GM18517 (cell line): ENCODE data around the gene PEX7.
"Not testable (repeated sequence)": the region's sequence is repeated elsewhere in the genome, so short reads cannot be mapped to it uniquely, and the experiment has no call there.

Experiments used
- ATAC-seq: cut with Tn5 transposase; IDR thresholded peaks from one replicate; pipeline ENCODE4 v1.9.1; 2021; ENCODE audit warnings: mild to moderate bottlenecking, moderate library complexity; ENCODE audit not compliant: unreplicated experiment

Gene PEX7

DNA sequence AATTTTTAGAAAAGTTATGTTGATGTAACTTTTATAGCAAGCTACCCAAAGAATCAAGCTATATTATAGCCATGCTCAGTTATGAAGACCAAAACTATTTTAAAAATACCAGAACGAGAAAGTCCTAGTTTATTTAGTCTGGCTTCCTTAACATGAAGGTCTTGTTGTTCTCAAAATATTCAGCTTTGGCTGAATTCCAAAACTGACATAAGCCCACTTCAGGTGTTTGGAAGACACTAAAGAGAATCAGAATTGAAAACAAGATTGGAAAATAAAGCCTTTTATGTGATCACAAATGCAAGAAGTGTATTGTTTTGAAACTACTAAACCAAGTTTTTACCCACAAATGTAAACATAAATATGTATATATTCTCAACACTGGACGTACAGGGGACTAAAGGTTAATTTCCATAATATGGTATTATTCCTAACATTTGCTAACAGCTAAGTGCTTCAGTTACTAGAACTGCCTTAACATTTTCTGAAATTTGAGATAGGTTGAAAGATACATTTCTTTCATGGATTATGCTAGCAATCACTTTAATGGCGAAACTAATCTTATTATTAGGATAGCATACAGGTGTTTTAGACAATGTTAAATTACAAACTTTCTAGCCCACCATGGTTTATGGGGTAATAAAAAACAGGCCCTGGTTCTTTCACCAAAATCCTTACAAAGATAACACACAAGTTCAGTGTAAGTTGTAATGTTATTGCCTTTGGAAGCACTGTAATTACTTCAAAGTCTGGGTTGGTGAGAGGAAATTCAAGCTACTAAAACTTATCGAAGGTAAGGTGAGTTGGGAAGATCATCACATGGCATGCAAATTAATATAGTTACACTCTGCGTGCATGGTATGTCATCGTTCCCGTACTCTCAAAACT lies 31.7 kb upstream of the PEX7 start:
- no peak for ATAC-seq

DNA sequence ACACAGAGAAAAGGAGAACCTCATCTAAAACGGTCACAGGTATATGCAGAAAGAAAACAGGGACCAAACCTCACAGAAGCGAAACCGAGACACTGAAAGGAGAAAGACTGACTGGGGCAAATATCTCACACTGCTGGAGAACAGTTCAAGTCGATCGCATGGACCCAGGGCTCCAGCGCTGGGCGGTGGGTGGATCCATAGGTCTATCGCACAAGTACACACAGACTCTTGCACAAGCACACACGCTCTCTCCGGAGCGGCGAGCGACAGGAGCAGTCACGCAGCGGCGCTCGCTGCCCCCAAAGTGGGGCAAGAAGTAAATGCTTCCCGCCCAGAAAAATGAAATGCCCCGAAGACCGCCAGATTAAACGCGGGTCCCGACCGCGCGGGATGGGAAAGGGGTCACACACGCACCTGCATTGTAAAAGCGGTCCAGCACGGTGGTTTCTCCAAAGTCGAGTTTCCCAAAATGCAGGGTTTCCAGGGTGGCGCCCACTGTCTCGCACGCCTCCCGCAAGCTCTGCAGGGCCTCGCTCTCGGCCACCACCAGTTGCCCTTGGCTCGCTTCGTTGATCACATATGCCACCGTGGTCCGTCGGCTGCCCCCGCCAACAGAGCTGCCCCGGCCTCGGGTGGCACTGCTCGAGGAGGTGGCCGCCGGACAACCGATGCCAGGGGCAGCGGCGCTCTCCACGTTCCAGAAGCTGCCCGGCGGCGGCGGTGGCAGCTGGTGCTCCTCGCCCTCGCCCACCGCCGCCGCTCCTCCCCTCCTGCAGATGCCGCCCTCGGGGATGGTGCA lies 30.9 kb upstream of the PEX7 start:
- ATAC-seq: peak; percentile 44

DNA sequence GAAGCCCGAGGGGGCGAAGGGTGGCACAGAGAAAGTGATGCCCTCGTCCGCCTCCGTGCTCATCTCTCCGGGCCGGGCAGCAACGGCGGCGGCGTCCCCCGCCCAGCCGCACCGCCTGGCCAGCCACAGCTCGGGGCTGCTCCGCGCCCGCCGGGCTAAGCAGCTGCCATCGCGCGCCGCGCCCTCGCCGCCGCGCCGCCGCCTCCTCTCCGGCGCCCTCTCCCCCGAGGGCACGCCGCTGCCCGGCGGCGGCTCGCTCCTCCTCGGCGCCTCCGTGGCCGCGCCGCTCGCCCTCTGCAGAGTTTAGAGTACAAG lies 30.3 kb upstream of the PEX7 start:
- peak; percentile 17 for ATAC-seq

DNA sequence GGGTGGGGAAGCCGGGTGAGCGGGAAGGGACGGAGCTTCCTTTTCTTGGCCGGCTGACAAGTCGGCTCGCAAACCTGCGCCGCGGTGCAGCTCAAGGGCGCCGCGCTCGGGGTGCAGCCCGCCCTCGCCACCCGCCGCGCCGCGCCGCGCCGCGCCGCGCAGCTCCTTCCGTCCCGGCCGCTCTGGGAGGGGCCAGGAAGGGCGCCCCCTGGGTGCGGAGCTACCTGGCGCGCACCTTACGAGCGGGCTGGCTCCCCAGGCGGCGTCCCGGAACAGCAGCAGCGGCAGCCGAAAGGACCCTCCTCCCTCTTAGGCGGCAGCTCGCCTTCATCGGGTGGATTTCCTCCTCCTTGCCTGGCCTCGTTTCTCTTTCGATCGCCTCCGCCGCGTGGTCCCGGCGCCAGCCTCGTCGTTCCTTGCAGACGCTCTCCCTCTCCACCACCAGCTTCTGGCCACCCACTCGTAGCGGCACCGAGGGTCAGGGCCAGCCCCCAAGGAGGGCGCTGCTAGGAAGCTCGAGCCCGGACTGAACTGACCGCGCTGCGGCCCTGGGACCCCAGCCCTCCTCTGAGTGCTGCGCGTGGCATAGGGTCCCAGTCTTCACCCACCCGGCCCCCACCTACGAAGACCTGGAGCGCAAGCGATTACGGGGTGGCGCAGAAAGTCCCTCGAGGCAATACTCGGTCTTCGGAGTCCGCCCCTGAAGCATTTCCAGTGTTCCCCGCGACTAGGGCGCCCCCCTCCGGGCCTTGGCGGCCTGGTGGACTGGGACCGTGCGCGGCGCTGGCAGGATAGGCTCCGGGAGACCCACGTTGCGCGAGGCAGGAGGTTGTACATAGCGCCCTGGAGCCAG lies 29.8 kb upstream of the PEX7 start, which contains the start of gene MAP3K5:
TSS of gene MAP3K5 (minus strand) at position 68 of the 853 bp plus-strand sequence. CDS start 320 bp downstream, outside the sequence.
- peak; percentile 49 for ATAC-seq

DNA sequence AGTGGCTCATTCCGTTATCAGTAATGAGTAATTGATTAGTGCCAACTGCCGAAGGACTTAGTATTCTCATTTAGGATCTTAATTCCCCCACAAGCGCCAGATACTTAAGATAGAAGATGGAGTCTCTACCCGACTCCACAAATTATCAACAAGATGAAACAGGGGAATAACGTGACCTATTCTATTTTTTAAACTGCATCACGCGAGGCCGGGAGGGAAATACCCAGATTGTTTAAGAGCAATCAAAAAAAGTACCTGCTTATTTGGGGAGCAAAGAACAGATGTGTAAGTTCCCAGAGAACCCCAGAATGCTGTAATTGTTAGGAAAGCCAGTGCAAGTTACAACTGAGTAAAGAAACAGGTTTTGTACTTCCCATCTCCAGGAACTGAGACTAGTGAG lies 29.0 kb upstream of the PEX7 start:
- ATAC-seq: no peak

DNA sequence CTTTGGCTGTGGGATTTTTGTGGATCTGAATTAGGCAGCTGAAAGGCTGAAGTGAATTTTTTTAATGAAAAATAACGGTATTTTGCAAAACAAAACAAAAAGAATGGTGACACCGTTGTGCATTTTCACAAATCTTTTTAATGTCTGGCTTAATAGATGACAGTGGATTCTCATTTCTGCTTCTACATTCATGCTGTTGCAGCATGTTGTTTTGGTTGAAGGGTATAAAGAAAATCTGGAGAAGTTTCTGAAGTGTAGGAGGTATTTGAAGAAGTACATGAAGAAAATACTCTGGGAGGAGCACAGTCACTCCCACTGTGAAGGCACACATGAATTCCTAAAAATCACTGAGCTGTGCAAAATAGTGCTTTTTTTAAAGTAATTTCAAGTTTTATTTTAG lies 27.0 kb upstream of the PEX7 start:
- ATAC-seq: no peak

DNA sequence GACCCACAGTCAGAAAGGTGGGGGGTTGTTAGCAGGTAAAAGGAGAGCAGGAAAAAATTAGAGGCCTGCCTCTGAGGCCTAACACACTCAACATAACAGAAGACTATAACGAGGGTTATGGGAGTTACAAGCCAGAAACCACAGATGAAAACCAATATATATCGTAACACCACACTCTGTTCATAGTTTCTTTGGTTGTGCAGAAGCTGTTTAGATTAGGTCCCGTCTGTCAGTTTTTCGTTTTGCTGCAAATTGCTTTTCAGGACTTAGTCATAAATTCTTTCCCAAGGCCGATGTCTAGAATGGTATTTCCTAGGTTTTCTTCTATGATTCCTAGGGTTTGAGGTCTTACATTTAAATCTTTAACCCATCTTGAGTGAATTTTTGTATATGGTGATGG lies 26.4 kb upstream of the PEX7 start:
- no peak for ATAC-seq

DNA sequence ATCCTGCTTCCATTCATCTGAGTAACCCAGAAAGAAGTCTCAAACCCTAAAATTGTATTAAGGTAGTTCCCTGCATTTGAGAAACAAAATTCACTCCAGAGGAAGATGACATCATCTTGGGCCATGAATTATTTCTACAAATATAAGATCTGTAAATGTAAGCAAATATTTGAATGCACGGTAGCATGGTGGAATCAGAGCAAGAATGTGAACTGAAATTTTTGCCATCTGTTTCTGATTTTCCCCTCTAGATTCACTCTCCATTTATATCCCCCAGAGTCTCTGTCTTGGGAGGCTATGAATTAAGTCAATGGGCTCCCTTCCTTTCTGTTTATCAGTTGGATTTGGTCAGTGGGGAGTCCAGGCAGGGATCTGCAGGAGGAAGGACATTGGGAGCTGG lies 24.3 kb upstream of the PEX7 start:
- no peak for ATAC-seq

DNA sequence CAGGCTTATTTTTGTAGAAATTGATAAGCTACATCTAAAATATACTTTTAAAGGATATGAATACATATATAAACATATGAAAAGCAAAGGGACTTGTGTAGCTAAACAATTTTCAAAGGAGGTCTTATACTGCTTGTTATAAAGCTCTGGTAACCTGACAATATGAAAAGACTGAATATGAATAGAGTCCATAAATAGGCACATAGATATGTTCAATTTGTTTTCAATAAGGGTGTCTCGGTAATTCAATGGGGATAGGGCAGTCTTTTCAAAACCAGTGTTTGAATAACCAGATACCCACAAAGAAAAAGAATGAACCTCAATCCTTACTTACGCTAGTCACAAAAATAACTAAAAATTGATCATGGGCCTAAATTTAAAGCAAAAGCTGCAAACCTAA lies 20.8 kb upstream of the PEX7 start:
- no peak for ATAC-seq

DNA sequence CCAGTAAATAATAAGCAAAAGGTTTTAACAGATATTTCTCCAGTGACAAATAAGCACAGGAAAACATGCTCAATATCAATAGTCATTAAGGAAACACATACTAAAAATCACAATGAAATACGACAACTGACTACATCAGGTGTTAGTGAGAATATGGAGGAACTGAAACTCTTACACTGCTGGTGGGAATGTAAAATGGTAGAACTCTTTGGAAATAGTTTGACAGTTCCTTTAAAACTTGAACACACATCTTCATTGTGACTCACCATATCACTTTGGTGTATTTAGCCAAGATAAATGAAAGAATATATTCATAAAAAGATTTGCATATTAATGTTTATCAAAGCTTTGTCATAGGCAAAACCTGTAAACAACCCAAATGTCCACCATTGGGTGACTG lies 18.8 kb upstream of the PEX7 start:
- no peak for ATAC-seq

DNA sequence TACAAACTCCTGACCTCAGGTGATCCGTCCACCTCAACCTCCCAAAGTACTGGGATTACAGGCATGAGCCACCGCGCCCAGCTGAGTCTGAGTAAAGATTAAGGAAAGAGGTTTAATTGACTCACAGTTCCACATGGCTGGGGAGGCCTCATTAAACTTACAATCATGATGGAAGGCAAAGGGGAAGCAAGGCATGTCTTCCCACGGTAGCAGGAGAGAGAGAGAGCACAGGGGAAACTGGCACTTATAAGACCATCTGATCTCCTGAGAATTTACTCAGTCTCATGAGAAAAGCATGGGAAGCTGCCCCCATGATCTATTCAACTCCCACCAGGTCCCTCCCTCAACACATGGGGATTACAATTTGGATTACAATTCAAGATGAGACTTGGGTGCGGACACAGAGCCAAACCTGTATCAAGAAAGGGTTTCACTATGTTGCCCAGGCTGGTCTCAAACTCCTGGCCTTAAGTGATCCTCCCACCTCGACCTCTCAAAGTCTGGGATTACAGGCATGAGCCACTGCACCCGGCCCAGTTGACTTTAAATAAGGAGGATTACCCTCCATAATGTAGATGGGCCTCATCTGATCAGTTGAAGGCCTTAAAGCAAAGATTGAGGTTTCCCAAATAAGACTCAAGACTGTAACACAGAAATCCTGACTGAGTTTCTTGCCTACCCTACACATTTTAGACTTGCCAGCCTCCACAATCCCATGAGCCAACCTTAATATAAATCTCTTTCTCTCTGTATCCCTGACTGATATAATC lies 13.1 kb upstream of the PEX7 start:
- ATAC-seq: no peak

DNA sequence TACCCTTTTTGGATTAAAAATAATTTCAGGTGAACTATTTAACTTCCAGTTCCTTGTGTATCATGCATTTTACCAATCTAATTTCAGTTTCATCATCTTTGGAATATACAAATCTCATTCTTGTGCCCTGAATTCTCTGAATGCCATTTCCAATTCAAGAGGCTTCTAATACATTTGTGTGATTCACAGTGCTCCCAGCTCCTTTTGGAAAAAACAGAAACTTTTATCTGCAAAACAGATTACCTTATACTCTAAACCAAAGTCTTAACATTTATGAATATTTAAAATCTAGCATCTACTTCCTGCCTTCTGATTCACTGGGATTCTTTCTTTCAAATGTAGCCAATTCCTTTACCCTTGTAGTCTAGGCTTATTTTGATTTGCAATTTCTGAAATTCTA lies 11.1 kb upstream of the PEX7 start:
- no peak for ATAC-seq

DNA sequence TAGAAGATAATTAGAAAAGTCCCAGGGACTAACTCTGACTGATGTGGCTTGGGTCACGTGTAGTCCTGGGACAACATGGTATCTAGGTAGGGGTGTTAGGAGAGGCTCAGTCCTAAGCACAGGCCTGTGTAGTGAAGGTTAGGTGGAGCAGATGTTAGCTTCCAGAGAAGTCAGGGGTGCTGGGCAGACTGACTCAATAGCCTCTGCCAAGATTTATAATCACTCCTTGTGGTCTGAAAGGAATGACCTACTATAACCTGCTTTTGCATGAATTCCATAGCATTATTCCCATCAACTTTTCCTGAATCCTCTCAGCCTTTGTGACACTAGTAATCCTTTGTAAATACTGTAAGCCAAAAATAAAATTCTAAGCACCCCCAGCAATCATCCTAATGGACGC lies 10.2 kb upstream of the PEX7 start:
- no peak for ATAC-seq

DNA sequence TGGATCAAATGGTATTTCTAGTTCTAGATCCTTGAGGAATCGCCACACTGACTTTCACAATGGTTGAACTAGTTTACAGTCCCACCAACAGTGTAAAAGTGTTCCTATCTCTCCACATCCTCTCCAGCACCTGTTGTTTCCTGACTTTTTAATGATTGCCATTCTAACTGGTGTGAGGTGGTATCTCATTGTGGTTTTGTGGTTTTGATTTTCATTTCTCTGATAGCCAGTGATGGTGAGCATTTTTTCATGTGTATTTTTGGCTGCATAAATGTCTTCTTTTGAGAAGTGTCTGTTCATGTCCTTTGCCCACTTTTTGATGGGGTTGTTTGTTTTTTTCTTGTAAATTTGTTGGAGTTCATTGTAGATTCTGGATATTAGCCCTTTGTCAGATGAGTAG lies 6.8 kb upstream of the PEX7 start:
- not testable (repeated sequence) for ATAC-seq

DNA sequence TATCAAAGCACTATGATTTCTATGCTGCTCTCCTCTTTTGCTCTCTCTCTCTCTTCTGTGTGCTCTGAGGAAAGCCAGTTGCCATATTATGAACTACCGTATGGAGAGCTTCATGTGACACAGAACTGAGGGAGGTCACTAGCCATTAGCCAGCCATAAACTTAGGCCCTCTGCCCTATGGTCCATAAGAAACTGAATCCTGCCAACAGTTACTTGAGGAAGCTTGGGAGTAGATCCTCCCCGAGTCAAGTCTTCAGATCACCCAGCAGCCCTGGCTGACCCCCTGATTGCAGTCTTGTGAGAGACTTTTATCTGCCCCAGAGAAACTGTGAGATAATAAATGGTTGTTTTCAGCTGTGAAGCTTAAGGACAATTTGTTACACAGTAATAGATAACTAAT lies 5.7 kb upstream of the PEX7 start:
- no peak for ATAC-seq

DNA sequence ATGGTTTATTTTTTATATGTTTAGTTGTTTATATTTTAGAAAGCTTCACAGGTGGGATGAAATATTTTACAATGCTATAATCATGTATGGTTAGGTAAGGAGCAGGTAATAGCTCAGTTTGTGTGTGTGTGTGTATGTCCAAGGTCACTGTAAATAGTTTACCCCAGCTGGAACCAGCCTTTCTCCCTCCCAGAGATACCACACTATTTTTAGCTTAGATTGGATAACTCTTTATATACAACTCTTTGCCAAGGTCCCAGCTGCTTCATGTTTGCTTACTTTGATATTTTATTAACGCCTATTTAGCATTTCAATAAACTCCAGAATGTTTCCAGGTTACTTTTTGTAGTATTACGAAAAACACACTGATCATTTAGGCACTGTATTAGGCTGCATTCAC lies 1.8 kb upstream of the PEX7 start:
- ATAC-seq: no peak

DNA sequence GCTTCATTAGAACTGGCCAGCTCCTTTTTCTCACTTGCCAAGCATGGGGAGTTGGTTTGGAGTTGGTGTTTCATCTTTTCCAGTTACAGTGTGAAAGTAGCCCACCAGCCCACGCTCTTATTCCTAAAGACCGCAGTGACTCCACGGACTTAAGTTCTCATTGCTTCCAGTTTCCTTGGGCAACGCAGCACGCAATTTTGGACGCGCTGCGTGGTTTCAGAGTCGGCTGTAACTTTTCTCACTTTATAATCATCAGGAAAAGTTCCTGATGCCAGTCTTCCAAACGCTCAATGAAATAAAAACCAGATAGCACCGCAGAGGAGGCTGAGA lies 381 bp upstream of the PEX7 start:
- peak; percentile 6 for ATAC-seq

DNA sequence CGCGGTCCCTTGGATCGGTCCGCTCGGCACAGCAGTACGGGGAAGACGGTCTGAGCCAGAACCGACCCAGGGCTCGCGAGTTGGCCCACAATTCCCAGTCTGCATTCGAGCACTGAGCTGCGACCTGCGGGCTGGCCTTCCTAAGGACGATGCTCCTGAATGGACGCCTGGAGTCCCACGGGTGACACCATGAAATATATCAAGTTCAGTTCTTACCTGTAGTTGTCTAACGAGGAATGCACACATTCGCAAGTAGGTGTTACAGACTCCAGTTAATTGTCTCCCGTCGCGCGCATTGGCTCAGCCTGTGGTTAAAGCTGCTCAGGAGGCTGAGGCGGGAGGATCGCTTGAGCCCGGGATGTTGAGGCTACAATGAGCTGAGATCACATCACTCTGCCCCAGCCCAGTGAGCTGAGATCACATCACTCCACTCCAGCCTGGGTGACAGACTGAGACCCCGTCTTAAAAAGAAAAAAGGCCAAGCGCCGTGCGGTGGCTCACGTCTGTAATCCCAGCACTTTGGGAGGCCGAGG lies 802 bp downstream of the PEX7 start:
- ATAC-seq: no peak

DNA sequence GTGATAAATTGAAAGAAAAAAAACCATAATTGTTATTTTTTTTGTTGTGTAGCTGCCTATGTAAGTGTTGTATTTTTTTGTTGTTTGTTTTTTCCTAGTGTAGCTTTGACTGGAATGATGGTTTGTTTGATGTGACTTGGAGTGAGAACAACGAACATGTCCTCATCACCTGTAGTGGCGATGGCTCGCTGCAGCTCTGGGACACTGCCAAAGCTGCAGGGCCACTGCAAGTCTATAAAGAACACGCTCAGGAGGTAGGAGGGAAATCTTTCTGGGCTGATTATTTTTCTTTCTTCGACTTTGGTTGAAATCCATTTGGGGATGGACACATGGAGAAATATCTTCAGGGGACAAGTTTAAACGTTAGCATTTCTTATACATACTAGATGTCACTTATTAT lies 3.8 kb downstream of the PEX7 start:
- no peak for ATAC-seq

DNA sequence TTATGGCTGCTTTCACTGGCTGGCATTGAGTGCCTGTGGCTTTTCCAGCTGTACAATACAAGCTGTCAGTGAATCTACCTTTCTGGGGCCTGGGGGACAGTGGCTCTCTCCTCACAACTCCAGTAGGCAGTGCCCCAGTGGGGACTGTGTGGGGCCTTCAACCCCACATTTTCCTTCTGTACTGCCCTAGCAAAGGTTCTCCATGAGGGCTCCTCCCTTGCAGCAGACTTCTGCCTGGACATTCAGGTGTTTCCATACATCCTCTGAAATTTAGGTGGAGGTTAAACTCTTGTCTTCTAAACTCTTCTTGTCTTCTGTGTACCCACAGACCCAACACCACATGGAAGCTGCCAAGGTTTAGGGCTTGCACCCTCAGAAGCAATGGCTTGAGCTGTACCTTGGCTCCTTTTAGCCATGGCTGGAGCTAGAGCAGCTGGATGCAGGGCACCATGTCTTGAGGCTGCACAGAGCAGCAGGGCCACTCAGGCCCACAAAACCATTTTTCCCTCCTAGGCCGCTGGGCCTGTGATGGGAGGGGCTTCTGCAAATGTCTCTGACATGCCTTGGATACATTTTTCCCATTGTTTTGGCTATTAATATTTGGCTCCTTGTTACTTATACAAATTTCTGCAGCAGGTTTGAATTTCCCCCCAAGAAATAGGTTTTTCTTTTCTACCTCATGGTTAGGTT lies 9.6 kb downstream of the PEX7 start:
- ATAC-seq: no peak
